Fibroblast of the aortic adventitia (primary cell): ENCODE results near the gene ALAD. TPM values are rescaled to one million over a fixed set of nuclear protein-coding genes. Genes with fewer than 3 reads are reported as not detected.
"Not testable (repeated sequence)": the region's sequence is repeated elsewhere in the genome, so short reads cannot be mapped to it uniquely, and the experiment has no call there.

Experiments
- DNase-seq: peaks from one replicate; pipeline ENCODE4 v3.0.0-alpha.2; 2010; ENCODE audit warnings: low read depth
- H3K4me3 ChIP-seq: 2 replicates; pipeline ENCODE4 v1.5.1; 2011; ENCODE audit warnings: low read depth, mild to moderate bottlenecking, control low read depth, low read length, moderate library complexity
- CTCF ChIP-seq: IDR thresholded peaks from 2 replicates; pipeline ENCODE4 v1.5.1; 2011; ENCODE audit warnings: mild to moderate bottlenecking, low read length, control low read depth, inconsistent platforms; ENCODE audit not compliant: insufficient read depth
- total RNA-seq: library from RNA; depleted of rRNA; stranded (reverse); fragments of >200 nt; gene quantifications from 2 replicates; pipeline ENCODE4 v1.2.3, GENCODE V29; 2012; ENCODE audit warnings: low replicate concordance

ALAD gene
- total RNA-seq = 17.0 and 37.9 TPM in 2 replicates

- TF ChIP-seq CTCF = peak; percentile 91
- peak; percentile 96 for DNase-seq
- H3K4me3 ChIP-seq = peak within 1 kb of the TSS; percentile 96
Measured at GRCh38 chr9:113401027-113401792, at the start of gene ALAD. Gene ALAD, minus strand, starts transcription at chr9:113401284. Its CDS starts 7,725 bp downstream, at chr9:113393559.

- DNase-seq = no peak
- no peak overlapping the region for H3K4me3 ChIP-seq
Measured at GRCh38 chr9:113449376-113449775, 48.3 kb upstream of the ALAD start.

GRCh38 chr9:113446323-113446740 lies 45.2 kb upstream of the ALAD start:
- DNase-seq = peak; percentile 78
- TF ChIP-seq CTCF = peak; percentile 42
- no peak overlapping the region for H3K4me3 ChIP-seq

More at GRCh38 chr9:113449376-113449775, 48.3 kb upstream of the ALAD start:
- TF ChIP-seq CTCF = no peak

- no peak for DNase-seq
- no peak overlapping the region for H3K4me3 ChIP-seq
- TF ChIP-seq CTCF = no peak
Measured at GRCh38 chr9:113444736-113445135, 43.7 kb upstream of the ALAD start.

- not testable (repeated sequence) for H3K4me3 ChIP-seq, DNase-seq
Measured at GRCh38 chr9:113437716-113438115, 36.6 kb upstream of the ALAD start.

- peak; percentile 2 for DNase-seq
- H3K4me3 ChIP-seq = no peak overlapping the region
- TF ChIP-seq CTCF = no peak
Measured at GRCh38 chr9:113436728-113437515, 35.8 kb upstream of the ALAD start.

- no peak for DNase-seq
- no peak for TF ChIP-seq CTCF
- no peak overlapping the region for H3K4me3 ChIP-seq
Measured at GRCh38 chr9:113431191-113431590, 30.1 kb upstream of the ALAD start.
